Myometrial cell (primary cell): Measurements from ENCODE around the gene SLC22A7. TPM values are rescaled to one million over a fixed set of nuclear protein-coding genes. Genes with fewer than 3 reads are reported as not detected.

ENCODE experiments used
- total RNA-seq: library from RNA; depleted of rRNA; stranded (reverse); fragments of >200 nt; gene quantifications from 2 replicates; pipeline ENCODE4 v1.2.3, GENCODE V29; 2015

Gene SLC22A7, protein sequence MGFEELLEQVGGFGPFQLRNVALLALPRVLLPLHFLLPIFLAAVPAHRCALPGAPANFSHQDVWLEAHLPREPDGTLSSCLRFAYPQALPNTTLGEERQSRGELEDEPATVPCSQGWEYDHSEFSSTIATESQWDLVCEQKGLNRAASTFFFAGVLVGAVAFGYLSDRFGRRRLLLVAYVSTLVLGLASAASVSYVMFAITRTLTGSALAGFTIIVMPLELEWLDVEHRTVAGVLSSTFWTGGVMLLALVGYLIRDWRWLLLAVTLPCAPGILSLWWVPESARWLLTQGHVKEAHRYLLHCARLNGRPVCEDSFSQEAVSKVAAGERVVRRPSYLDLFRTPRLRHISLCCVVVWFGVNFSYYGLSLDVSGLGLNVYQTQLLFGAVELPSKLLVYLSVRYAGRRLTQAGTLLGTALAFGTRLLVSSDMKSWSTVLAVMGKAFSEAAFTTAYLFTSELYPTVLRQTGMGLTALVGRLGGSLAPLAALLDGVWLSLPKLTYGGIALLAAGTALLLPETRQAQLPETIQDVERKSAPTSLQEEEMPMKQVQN
- not detected in 2 replicates for total RNA-seq

DNA sequence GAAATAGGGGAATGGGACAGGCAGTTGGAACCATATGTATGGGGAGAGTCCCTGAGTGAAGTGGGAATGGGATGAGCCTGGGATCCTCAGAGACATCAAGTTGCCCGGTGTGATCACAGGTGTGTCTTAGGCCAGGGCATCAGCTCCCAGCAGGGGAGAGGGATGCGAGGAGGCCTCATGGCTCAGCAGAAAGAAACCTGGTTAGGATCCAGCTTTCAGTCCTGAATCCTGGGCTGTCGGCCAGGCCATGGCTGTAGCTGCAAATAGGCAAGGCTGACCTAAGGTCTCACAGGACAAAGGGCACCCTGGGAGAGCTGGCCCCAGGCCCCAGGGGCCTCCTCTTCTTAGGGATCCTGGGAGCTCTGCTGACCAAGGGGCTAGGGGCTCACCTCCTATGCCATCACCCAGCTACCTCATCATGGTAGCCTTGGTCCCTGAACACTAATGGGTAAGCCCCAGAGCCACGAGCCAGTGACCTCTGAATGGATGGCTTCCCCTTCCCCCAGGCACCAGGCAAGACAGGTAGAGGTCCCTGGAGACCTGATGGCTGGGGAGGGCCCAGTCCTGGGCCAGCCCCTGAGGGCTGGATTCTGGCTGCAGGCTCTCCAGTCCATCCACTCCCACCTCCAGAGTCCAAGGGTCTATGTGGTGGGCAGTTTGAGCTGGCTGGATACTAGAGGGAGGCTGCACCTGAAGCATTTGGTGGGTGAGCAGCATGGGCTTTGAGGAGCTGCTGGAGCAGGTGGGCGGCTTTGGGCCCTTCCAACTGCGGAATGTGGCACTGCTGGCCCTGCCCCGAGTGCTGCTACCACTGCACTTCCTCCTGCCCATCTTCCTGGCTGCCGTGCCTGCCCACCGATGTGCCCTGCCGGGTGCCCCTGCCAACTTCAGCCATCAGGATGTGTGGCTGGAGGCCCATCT is at the start of gene SLC22A7:
Gene SLC22A7 (plus strand): TSS at position 617 of the 921 bp plus-strand sequence. CDS start 99 bp downstream, at position 716.

DNA sequence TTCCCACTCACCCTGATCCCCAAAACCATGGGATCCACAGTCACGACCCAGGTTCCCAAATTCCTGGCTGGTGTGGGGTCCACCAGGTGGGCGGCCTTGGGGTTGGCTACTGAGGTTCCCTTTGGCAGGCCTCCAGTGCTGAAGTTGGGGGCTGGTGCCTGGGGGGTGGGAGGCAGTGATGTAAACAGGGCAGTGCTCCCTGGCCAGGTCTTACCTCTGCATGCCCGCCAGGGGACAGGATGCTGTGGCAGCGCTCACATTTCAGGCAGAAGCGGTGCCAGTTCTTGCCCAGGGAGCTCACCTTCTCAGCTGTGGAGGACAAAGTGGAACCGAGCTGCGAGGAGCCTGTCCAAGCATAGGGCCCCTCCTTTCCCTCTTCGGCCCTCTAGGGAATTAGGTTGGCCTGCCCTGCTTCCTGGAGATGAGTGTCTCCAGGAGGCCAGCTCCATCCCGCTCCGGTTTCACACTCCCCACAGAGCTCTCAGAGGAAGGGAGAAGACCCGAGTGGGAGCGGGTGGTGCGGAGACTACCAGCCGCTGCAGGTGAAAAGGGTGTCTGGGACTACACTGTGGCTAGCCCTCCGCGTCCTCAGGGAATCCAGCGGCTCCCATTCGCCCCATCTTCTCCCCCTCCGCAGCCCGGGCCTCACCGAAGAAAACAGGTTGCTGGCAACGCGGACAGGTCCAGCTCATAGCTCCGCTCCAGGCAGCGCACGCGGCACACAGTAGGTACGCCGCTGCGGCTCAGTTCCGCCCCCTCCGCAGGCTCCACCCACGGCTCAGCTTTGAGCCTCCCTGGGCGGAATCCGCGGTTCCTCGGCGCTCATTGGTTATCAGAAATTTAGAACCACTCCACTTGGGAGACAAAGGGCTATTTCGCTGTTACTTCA is 10.3 kb downstream of the SLC22A7 start, which contains the start of gene CRIP3:
Gene CRIP3 (minus strand): TSS at position 726 of the 889 bp plus-strand sequence. CDS start 34 bp downstream, at position 692.

Other genes with a start within 250 kb of the SLC22A7 start
- gene CUL7, start 244.4 kb upstream of the SLC22A7 start, total RNA-seq, result 49.3 TPM in 2 replicates
- 40.9 and 47.0 TPM in 2 replicates for gene MRPL2, start 238.8 kb upstream of the SLC22A7 start, total RNA-seq
- gene KLC4, start 238.6 kb upstream of the SLC22A7 start, total RNA-seq, result 10.3 and 21.6 TPM in 2 replicates
- 115 and 131 TPM in 2 replicates for gene PTK7, start 221.9 kb upstream of the SLC22A7 start, total RNA-seq
- gene SRF, start 127.0 kb upstream of the SLC22A7 start, total RNA-seq, result 21.9 and 28.4 TPM in 2 replicates
- gene CUL9, start 116.1 kb upstream of the SLC22A7 start, total RNA-seq, result 10.7 and 20.2 TPM in 2 replicates
- 111 and 168 TPM in 2 replicates for gene DNPH1, start 68.8 kb upstream of the SLC22A7 start, total RNA-seq
- not detected in 2 replicates for gene TTBK1, start 54.8 kb upstream of the SLC22A7 start, total RNA-seq
- not detected in 2 replicates for gene CRIP3, start 10.6 kb downstream of the SLC22A7 start, total RNA-seq
- 6.6 and 7.5 TPM in 2 replicates for gene ZNF318, start 71.4 kb downstream of the SLC22A7 start, total RNA-seq
- gene ABCC10, start 129.3 kb downstream of the SLC22A7 start, total RNA-seq, result 14.7 and 26.1 TPM in 2 replicates
- gene DLK2, start 157.3 kb downstream of the SLC22A7 start, total RNA-seq, result 0.86 and 2.3 TPM in 2 replicates
- 21.4 and 38.6 TPM in 2 replicates for gene TJAP1, start 179.3 kb downstream of the SLC22A7 start, total RNA-seq
- 0.89 TPM in 1 of 2 replicates, not detected in the other for gene LRRC73, start 212.1 kb downstream of the SLC22A7 start, total RNA-seq
- 145 and 164 TPM in 2 replicates for gene YIPF3, start 218.7 kb downstream of the SLC22A7 start, total RNA-seq
- gene POLR1C, start 218.8 kb downstream of the SLC22A7 start, total RNA-seq, result 27.4 and 29.2 TPM in 2 replicates